Body of pancreas (tissue), 4 donors: ENCODE data around the gene TMEM151A.

Experiments used
- CTCF ChIP-seq, 7 experiments: fragments of 450-650 bp in 4 of 7; fragments of 200-600 bp in 3 of 7; sonication (generic) in 3 of 7; IDR thresholded peaks; one replicate each; pipeline ENCODE4 v1.5.1; 2016 to 2019; ENCODE audit warnings: antibody characterized with exemption in 7 of 7
- POLR2A ChIP-seq, 3 donors: fragments of 450-650 bp; IDR thresholded peaks; one replicate each; pipeline ENCODE4 v1.6.1; 2016; ENCODE audit warnings: antibody characterized with exemption in 3 of 3, mild to moderate bottlenecking in 2 of 3

GRCh38 chr11:66321606-66322005, 29.9 kb downstream of the TMEM151A start:
- TF ChIP-seq CTCF (IDR thresholded peaks at IDR 0.05) (no peak), POLR2A (IDR thresholded peaks at IDR 0.05) (no peak)
